H7 (cell line): ENCODE results near the gene DUSP8. TPM values are rescaled to one million over a fixed set of nuclear protein-coding genes. Genes with fewer than 3 reads are reported as not detected.

Experiments used
- DNase-seq: peaks from one replicate; pipeline ENCODE4 v3.0.0; 2012
- H3K27me3 ChIP-seq: 2 replicates; pipeline ENCODE4 v1.6.0; 2011; ENCODE audit warnings: mild to moderate bottlenecking, low read length; ENCODE audit not compliant: control insufficient read depth, insufficient read depth
- H3K36me3 ChIP-seq: replicated peaks from 2 replicates; pipeline ENCODE4 v1.5.1; 2011; ENCODE audit warnings: low read length; ENCODE audit not compliant: control insufficient read depth, insufficient read depth
- H3K4me3 ChIP-seq: 2 replicates; pipeline ENCODE4 v1.5.1; 2011; ENCODE audit warnings: low read depth, mild to moderate bottlenecking, control low read depth, low read length, moderate library complexity; ENCODE audit not compliant: insufficient read depth
- total RNA-seq: library from RNA; depleted of rRNA; stranded (reverse); fragments of >200 nt; shearing (Covaris generic); gene quantifications from 2 replicates; pipeline ENCODE4 v1.2.3, GENCODE V29; 2014

The DUSP8 gene
- total RNA-seq, 1 experiment from 2014 or later: 1.7 TPM

DNA sequence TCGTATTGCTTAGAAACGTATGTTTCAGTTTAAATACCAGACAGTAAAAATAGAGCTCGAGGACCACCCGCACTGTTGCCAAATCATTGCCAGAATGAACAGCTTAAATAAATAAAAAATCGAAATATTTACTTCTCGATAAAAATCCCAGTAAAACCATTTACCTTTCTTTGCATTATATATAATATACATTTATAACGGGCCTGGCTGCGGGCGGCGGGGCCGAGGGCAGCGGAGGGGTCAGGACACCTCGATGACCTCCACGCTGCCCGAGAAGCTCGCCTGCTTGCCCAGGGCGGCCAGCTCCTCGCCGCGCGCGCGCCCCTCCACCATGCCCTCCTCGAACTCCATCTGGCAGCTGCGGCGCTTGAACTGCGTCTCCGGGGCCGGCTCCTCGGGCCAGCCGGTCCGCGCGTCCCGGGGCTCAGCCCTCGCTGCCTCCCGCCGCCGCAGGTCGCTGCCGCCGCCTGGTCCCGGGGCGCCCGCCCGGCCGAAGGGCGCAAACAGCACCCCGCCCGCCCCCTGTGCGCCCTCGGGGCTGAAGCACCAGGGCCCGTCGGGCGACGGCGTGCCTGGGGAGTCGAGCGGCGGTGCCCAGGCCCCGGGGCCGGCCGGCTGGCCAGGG is 15.7 kb downstream of the DUSP8 start:
- Histone ChIP-seq H3K4me3 (no peak overlapping the region), H3K27me3 (peaks cover 6% of the 10 kb centered on the region), H3K36me3 (no peaks in the 10 kb centered on the region)
- DNase-seq: peak; percentile 71

DNA sequence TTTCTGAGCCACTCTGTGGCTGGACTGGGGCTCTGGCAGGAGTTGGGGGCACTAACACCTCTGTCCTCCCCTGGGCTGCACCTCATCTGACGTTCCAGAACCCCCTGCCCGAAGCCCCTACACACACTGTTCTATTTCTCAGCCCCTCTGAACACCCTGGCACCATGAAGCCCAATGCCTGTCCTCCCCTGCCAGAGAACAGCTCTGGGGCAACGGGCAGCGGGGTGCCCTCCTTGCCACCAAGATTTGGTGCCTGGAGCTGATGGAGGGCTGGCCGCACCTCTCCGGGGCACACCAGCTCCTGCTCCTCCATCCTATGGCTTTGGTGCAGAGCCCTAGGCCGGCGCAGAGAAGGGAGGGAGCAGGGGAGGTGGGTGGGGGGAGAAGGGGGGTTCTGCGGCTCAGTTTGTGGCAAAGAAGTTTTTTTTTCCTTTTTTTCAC is 16.3 kb downstream of the DUSP8 start:
- H3K36me3 ChIP-seq: no peaks in the 10 kb centered on the region
- H3K27me3 ChIP-seq: peaks cover 6% of the 10 kb centered on the region
- no peak overlapping the region for H3K4me3 ChIP-seq
- peak; percentile 77 for DNase-seq

DNA sequence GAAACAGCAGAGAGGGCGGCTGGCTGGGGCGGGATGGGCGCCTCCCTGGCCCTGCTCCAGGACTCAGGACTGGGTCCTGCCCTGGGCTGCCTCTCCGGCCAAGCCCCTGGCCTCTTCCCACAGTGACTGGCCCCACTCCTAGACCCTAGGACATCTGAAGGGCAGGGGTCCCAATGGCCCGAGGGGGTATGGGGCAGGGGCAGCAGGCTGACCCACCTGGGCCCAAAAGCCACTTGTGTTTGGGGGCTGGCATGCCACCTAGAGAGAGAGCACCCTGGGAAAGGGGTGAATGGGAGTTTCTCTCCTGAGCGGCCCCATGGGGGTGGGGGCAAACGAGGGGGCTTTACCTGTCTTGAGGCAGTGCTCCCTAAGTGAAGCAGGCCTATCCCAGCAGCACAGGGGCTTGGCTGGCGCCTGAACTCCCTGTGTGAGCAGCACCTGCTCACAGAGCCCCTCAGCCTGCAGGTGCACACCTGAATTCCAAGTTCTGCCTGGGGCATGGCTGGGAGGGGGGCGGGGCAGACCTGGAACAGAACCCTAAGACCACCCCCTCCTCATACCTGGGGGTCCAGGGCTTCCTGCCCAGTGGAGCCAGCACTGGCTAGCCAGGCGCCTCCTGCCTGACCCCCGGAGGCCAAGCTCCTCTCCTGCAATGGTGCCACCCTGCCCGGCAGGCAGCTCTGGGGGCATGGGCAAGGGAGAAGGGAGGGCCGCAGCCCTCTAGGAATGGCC is 16.9 kb downstream of the DUSP8 start:
- H3K4me3 ChIP-seq: no peak overlapping the region
- peaks cover 8% of the 10 kb centered on the region for H3K27me3 ChIP-seq
- no peak for DNase-seq
- H3K36me3 ChIP-seq: no peaks in the 10 kb centered on the region

DNA sequence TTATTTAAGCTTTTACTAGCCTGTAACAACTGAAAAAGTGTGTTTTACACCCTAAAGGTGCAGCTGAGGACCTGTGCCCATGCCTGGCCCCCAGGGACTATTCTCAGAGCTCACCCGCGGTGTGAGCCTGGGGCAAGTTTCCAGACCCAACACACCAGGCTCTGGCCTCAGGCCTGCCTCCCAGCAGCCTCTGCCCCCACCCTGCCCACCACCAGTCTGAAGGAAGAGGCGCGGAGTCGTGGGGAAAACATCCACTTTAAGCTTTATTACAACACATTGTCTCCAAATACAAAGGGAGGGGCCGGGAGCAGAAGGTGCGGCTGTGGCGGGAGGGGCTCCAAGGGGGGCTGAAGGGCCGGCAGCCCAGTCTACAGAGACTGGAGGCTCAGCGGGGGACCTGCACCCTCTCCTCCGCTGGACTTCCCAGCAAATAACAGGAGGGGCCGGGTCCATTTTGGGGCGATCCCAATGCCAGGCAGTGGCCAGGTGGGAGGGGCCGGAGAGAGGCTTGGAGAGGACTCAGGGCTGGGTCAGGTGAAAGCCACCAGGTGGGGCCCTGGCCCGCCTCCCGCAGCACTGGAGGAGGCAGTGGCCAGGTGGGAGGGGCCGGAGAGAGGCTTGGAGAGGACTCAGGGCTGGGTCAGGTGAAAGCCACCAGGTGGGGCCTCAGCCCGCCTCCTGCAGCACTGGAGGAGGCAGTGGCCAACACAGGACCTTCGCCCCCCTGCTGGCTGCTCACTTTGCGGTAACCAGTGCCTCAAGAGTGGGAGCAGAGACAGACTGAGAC is 18.1 kb downstream of the DUSP8 start:
- peak; percentile 90 for DNase-seq
- H3K36me3 ChIP-seq: no peaks in the 10 kb centered on the region
- H3K27me3 ChIP-seq: peaks cover 17% of the 10 kb centered on the region
- H3K4me3 ChIP-seq: no peak overlapping the region

DNA sequence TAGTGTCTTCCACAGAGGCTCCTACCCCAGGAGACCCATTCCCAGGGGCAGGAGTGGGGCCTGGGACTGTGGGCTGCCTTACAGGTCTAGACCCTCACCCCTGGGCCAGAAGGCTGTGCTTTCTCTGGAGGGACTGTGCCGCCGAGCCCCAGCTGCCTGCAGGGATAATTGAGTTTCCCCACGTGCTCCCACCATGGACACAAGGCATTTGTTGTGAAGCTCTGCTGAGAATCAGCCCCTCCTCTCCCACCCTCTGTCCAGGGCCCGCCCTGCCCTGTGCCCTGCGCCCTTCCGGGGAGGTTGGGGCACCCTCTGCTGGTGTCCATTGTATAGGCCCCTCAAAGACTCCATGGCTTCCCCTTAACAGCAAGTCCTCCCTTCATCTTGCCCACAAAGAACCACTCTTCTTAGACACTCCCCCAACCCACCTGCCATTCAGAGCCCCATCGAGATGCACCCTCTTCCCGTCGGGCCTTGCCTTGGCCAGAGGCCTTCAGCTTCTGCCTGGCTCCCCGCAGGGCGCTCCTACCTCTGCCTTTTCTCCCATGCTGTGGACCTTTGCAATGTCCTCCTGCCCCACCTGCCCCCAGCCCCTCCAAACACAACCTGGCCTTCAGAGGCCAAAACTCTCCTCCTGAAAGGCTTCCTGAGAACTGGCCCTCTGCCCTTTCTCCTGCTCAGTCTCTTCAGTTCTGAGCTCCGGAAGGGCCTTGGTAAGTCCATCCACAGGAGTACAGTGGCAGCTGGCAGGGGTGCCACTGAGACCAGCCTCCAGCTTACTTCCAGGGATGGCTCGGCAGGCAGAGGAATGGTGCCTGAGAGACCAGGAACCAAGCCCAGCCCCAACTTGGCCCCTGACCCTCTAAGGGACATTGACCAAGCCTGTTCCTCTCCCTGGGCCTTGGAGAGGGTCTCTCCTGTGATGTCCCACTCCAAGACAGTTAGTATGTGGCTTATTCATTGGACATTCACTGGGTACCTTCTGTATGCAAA is 22.4 kb downstream of the DUSP8 start:
- Histone ChIP-seq H3K4me3 (no peak overlapping the region), H3K36me3 (no peaks in the 10 kb centered on the region), H3K27me3 (peaks cover 46% of the 10 kb centered on the region)
- DNase-seq: peak; percentile 68

DNA sequence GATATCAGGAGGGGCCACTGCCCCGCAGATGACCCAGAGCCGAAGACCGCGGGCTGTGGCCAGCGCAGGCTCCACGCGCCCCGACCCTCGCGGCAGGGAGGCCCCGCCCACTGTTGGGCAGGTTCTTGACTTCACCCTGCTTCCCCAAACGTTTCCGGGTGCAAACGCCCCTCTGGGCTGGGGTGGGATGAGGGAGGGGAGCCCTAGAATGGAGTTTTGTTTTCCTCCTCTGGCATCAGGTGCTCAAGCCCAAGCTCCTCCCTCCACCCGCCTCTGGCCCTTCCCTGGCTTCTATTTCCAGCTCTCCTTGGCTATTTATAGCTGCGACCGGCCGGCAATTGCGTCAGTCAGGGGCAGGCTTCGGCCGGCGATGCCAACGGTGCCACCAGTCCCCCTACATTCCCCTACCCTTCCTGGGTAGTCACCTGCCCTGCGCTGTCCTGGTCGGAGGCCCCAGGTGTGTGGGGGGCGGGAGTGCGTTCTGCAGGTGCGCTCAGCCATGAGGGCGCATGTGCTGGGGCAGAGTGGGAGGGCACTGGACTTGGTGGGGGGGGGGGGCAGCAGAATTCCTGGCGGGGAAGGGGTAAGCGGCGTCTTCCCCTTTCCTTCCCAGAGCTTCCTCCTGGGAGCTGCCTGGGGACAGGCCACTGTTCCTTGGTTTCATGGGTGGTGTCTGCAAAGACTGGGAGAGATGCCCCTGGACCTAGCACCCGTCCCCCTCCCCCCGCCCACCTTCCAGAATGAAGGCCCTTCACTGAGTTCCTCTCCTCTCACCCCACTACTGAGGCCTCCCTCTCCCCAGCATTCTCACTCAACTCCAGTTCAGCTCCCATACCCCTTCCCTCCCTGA is 23.6 kb downstream of the DUSP8 start:
- no peaks in the 10 kb centered on the region for H3K36me3 ChIP-seq
- DNase-seq: peak; percentile 93
- peaks cover 48% of the 10 kb centered on the region for H3K27me3 ChIP-seq
- H3K4me3 ChIP-seq: peak overlapping the region; percentile 33; the same call in 1 of the 2 replicates

DNA sequence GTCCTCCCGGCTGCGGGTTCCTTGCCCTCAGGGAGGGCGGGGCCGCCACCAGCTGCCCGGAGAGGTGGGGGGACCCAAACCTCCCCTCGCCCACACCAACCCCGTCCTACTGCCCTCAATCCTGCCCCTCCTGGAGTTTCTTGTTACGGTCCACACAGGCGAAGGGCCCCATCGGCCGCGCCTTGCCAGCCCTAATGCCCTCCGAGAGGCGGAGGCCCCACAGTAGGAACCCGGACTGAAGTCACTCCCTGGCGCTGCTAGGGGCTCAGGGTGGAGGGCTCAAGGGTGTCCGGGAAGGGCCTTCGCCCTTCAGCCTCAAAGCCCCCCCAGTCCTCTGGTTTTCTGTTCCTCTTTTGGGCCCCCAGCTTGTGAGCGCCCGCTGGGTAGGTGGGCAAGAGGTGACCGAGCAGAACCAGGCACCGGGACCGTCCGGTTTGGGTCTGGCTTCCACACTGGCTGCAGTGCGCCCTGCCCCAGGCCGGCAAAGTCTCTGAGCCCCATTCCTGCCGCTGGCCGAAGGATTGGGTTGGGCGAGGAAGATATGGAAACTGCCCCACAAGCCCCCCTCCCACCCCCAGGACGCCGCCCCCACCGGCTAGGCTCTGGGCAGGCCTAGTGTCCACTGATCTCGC is 24.5 kb downstream of the DUSP8 start:
- Histone ChIP-seq H3K4me3 (peak overlapping the region; percentile 48), H3K27me3 (peaks cover 48% of the 10 kb centered on the region), H3K36me3 (no peaks in the 10 kb centered on the region)
- DNase-seq: peak; percentile 85

DNA sequence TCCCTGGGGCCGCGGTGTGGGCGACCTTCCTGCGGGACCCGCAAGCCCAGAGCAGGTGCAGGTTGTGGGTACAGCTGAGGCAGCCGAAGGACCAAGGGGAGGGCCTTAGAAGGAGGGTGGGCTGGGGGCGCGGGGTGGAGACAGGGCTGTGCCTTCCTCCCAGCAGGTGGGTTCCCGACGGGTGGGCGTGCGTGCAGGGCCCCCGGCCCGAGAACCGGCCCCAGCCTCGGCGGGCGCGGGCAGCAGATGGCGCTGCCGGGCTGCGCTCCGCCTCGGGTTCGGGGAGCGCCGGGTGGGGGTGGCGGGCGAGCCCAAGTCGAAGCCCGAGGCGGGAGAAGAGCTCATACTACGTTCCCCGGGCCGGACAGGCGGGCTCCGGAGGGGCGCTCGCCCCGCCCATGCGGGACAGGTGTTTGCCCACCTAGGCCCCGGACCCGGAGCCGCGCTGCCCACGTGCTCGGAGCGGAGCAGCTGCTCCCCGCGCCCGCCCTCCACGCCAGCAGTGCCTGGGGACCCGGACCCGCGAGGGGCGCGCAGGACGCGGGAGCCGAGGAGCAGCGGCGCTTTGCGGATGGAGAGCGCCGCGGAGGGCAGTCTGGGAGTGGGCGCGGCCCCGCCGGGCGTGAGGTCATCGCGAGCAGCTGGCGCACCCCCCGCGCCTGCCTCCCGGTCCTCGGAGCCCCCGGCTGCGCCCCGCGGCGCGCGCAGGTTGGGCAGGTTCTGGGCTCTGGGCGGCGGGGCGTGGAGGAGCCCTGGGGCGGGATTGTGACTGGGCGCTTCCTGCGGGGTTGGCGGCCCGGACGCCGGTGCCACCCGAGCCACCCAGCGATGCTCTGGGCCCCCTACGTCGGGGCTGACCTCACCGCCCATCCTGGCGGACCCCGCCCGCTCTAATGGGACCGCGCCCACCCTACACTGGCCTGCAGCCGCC is 25.3 kb downstream of the DUSP8 start:
- DNase-seq: peak; percentile 99
- Histone ChIP-seq H3K4me3 (peak overlapping the region; percentile 48), H3K27me3 (peaks cover 45% of the 10 kb centered on the region), H3K36me3 (no peaks in the 10 kb centered on the region)

DNA sequence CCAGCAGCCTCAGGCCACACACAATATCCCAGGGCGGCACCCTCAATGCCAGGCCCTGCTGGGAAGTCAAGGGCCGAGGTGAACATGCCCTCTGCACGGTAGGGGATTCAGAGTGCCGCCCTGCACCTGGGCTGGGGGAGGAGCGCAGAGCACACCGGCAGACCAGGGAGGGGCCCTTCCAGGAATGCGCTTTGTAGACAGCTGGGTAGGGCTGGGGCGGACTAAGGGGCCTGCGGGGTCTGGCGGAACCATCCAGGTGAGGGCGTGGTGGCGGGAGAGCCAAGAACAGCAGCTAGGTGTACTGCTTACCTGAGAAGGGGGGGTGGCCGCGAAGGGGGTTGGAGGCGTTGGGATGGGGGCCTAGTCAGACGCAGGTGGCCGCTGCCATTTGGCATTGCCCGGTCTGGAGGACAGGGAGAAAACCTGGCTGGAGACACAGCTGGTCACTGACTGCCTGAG is 26.0 kb downstream of the DUSP8 start:
- DNase-seq: peak; percentile 89
- Histone ChIP-seq H3K4me3 (peak overlapping the region; percentile 17; the same call in 1 of the 2 replicates), H3K36me3 (no peaks in the 10 kb centered on the region), H3K27me3 (peaks cover 45% of the 10 kb centered on the region)

DNA sequence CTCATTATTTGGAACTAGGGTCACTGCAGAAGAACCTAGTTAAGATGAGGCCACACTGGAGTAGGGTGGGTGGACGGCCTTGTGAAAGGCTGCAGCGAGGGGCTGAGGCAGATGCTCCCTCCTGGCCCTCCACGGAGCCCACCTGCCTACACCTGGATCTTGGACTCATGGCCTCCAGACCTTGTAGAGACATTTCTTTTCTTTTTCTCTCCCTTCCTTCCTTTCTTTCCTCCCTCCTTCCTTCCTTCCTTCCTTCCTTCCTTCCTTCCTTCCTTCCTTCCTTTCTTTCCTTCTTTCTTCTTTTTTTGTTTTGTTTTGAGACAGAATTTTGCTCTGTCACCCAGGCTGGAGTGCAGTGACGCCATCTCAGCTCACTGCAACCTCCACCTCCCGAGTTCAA is 26.6 kb downstream of the DUSP8 start:
- DNase-seq: no peak
- H3K36me3 ChIP-seq: no peaks in the 10 kb centered on the region
- H3K4me3 ChIP-seq: no peak overlapping the region
- H3K27me3 ChIP-seq: peaks cover 48% of the 10 kb centered on the region

DNA sequence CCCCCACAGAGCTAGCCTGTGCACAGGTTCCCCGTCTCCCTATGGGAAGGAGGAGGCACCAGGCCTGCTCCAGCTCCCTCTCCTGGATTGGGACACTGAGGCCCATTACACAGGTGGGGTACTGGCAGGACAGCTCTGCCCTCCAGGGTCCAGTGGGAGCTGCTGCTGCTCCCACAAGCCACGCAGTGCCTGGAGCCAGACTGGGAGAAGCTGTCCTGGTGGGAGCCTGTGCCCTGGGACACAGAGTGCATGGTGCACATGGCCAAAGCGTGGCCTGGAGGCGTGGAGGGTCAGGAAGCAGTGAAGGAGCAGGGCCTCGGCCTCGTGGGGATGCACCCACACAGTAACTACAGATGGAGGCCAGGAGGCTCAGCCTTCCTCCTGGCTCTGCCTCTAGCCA is 27.5 kb downstream of the DUSP8 start:
- no peak for DNase-seq
- no peak overlapping the region for H3K4me3 ChIP-seq
- peaks cover 43% of the 10 kb centered on the region for H3K27me3 ChIP-seq
- H3K36me3 ChIP-seq: no peaks in the 10 kb centered on the region

DNA sequence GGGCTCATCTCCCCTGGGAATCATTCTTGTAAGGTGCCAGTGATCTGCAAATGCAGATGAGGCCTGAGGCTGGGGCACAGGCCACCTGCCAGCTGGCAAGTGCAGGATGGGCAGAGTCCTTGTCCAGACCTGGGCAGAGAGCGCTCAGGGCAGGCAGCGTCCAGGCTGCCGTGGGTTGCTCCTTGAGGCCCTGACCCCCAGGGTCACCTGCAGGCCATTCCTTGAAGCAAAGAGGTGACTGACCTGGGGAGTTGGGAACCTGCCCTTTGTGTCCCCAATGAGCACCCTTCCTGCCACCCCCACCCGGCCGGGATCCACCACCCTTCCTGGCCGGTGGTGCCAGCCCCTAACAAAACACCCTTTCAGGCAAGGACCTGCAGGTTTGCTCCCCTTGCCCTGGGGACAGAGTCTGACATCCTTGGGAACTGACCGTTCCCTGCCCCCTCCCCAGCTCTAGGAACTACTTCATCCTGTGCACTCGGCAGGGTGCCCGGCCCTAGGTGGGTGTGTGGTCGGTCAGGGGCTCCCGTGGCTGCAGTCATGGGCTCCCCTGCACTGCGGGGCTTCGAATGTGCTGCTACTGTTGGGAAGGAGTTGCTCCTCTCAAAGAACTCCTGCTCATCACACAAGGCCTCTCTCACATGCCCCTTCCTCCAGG is 28.3 kb downstream of the DUSP8 start:
- Histone ChIP-seq H3K4me3 (no peak overlapping the region), H3K36me3 (no peaks in the 10 kb centered on the region), H3K27me3 (peaks cover 35% of the 10 kb centered on the region)
- no peak for DNase-seq
